Esophagus muscularis mucosa (tissue), 4 donors: ENCODE data around the gene TRIM29.

ENCODE experiments used
- CTCF ChIP-seq, 3 experiments: fragments of 200-600 bp in 2 of 3; fragments of 450-650 bp in 1 of 3; sonication (generic) in 2 of 3; IDR thresholded peaks; one replicate each; pipeline ENCODE4 v1.5.1; 2017 to 2019; ENCODE audit warnings: antibody characterized with exemption in 3 of 3, mild to moderate bottlenecking in 2 of 3, moderate library complexity in 1 of 3
- EP300 ChIP-seq: sonication (generic); formaldehyde crosslinking; IDR thresholded peaks from one replicate; pipeline ENCODE4 v1.6.1; 2017; ENCODE audit warnings: antibody characterized with exemption
- POLR2A ChIP-seq: fragments of 450-650 bp; IDR thresholded peaks from one replicate; pipeline ENCODE4 v1.6.1; 2017; ENCODE audit warnings: antibody characterized with exemption, moderate library complexity, mild to moderate bottlenecking, low read depth
- POLR2AphosphoS5 ChIP-seq, 2 donors: sonication (generic); formaldehyde crosslinking; IDR thresholded peaks; one replicate each; pipeline ENCODE4 v1.6.1; 2017; ENCODE audit warnings: antibody characterized with exemption in 2 of 2

GRCh38 chr11:120130176-120130980 is 7.5 kb downstream of the TRIM29 start:
- TF ChIP-seq POLR2A (no peak), EP300 (no peak), CTCF (IDR thresholded peaks at IDR 0.05) (no peak), POLR2AphosphoS5 (IDR thresholded peaks at IDR 0.05) (no peak)
